Measurements from ENCODE around the gene PANK3.

Gene PANK3
- long read RNA-seq, full-length matches to known transcripts: 14 of 18 reads
- long read RNA-seq, partial matches to known transcripts: 0 of 18 reads
- long read RNA-seq, other reads (novel, unspliced or antisense): 4 of 18 reads

DNA sequence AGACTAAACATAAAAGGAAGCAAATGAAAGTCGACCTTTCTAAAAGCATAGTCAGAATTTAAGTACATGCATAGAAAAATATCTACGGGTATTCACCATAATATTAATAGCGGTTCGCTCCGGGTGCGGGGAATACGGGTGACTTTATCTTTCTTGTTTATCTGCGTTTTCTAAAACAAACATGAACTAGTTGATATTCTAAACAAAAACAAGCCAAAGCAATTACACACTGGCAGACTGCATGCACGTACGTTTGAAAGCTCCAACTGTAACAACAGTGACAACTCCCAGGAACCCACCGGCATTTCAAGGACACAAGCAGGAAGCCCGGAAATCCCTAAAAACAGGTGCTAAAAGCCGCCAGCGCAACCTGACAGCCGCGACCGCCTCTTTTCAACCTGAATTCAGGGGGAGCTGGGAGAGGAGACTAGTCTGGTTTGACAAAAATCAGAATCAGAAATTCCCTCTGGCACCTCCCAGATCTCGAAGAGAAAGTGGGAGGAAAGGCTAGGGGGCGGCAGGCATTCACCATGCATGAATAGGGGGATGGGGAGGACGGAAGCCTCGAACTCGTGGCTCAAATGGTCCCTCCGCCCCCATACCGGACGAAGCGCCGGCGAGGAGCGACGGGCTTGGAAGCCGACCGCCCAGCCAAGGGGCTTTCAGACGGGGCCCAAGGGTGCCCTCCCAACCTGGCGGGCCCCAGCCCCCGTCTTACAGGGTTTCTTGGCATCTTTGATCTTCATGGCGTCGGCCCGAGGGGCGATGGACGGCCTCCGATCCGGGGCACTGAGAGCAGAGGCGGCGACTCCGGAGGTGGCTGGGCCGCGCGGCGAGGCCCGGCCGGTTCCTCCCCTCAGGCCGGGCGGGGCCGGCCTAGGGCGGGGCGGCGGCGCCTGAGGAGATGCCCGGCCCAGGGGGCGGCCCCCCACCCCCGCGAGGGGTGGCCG is at the start of gene PANK3:
TSS of gene PANK3 (minus strand) at position 831 of the 950 bp plus-strand sequence. CDS start at position 746, 85 bp downstream.
- Histone ChIP-seq H3K27ac (replicated peaks) (peak within 1 kb of the TSS; percentile 92), H3K4me3 (replicated peaks; ENCODE audit: insufficient read depth, low read length) (peak within 1 kb of the TSS; percentile 93), H3K27me3 (ENCODE audit: insufficient read depth, poor library complexity, severe bottlenecking) (no peaks in the 10 kb centered on the region)
- TF ChIP-seq, protein P1, sequence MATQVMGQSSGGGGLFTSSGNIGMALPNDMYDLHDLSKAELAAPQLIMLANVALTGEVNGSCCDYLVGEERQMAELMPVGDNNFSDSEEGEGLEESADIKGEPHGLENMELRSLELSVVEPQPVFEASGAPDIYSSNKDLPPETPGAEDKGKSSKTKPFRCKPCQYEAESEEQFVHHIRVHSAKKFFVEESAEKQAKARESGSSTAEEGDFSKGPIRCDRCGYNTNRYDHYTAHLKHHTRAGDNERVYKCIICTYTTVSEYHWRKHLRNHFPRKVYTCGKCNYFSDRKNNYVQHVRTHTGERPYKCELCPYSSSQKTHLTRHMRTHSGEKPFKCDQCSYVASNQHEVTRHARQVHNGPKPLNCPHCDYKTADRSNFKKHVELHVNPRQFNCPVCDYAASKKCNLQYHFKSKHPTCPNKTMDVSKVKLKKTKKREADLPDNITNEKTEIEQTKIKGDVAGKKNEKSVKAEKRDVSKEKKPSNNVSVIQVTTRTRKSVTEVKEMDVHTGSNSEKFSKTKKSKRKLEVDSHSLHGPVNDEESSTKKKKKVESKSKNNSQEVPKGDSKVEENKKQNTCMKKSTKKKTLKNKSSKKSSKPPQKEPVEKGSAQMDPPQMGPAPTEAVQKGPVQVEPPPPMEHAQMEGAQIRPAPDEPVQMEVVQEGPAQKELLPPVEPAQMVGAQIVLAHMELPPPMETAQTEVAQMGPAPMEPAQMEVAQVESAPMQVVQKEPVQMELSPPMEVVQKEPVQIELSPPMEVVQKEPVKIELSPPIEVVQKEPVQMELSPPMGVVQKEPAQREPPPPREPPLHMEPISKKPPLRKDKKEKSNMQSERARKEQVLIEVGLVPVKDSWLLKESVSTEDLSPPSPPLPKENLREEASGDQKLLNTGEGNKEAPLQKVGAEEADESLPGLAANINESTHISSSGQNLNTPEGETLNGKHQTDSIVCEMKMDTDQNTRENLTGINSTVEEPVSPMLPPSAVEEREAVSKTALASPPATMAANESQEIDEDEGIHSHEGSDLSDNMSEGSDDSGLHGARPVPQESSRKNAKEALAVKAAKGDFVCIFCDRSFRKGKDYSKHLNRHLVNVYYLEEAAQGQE (IDR thresholded peaks at IDR 0.05; ENCODE audit: insufficient replicate concordance, low read depth): no peak
- TF ChIP-seq, protein P2, sequence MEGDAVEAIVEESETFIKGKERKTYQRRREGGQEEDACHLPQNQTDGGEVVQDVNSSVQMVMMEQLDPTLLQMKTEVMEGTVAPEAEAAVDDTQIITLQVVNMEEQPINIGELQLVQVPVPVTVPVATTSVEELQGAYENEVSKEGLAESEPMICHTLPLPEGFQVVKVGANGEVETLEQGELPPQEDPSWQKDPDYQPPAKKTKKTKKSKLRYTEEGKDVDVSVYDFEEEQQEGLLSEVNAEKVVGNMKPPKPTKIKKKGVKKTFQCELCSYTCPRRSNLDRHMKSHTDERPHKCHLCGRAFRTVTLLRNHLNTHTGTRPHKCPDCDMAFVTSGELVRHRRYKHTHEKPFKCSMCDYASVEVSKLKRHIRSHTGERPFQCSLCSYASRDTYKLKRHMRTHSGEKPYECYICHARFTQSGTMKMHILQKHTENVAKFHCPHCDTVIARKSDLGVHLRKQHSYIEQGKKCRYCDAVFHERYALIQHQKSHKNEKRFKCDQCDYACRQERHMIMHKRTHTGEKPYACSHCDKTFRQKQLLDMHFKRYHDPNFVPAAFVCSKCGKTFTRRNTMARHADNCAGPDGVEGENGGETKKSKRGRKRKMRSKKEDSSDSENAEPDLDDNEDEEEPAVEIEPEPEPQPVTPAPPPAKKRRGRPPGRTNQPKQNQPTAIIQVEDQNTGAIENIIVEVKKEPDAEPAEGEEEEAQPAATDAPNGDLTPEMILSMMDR (IDR thresholded peaks at IDR 0.05; ENCODE audit: insufficient read depth, low read length): no peak
- TF ChIP-seq POLR2AphosphoS5 (IDR thresholded peaks at IDR 0.05; ENCODE audit: low read depth) (no peak), SPI1 (IDR thresholded peaks at IDR 0.05; ENCODE audit: borderline replicate concordance, low read depth) (no peak), GABPA (IDR thresholded peaks at IDR 0.05; ENCODE audit: low read depth) (no peak)
- DNase-seq (ENCODE audit: low read depth in 1 of 2, low spot score in 1 of 2): no peak

DNA sequence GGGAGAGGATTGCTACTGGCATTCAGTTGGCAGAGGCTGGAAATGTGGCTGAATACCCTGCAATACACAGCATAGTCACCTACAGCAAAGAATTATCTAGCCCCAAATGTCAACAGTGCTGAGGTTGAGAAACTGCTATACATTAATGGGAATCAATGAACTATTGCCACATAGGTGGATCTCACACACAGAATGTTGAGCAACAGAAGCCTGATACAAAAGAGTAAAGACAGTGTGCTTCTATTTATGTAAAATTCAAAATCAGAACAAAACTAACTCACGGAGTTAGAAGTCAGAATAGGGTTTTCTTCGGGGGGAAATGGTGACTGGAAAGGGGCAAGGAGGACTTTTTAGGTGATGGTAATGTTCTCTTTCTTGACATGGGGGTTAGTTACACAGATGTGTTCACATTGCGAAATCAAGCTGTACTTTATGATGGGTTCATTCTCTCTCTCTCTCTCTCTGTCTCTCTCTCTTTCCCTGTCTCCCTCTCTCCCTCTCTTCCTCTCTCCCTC is 45.7 kb upstream of the PANK3 start:
- TF ChIP-seq GABPA (IDR thresholded peaks at IDR 0.05; ENCODE audit: low read depth): no peak
- TF ChIP-seq, protein P2 (IDR thresholded peaks at IDR 0.05; ENCODE audit: insufficient read depth, low read length): no peak
- TF ChIP-seq, protein P1 (IDR thresholded peaks at IDR 0.05; ENCODE audit: insufficient replicate concordance, low read depth): no peak
- TF ChIP-seq POLR2AphosphoS5 (IDR thresholded peaks at IDR 0.05; ENCODE audit: low read depth): no peak
- TF ChIP-seq SPI1 (IDR thresholded peaks at IDR 0.05; ENCODE audit: borderline replicate concordance, low read depth): no peak
- H3K27ac ChIP-seq (replicated peaks): no peak overlapping the region
- no peaks in the 10 kb centered on the region for H3K27me3 ChIP-seq (ENCODE audit: insufficient read depth, poor library complexity, severe bottlenecking)
- DNase-seq (ENCODE audit: low read depth in 1 of 2, low spot score in 1 of 2): no peak
- no peak overlapping the region for H3K4me3 ChIP-seq (replicated peaks; ENCODE audit: insufficient read depth, low read length)

DNA sequence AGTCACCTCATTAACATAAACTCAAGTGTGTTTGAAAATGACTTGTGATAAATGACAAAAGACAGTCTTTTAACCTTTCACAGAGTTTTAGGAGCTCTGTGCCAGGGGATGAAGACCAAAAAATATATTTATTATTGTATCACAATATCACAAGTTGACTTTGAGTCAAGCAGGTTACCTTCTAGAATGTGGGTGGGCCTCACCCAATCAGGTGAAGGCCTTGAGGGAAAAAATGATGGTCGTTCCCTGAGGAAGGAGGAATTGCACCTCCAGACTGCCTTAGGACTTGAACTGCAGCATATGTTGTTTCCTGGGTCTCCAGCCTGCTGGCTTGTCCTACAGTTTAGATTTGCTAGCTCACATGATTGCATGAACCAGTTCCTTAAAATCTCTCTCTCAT is 41.6 kb upstream of the PANK3 start:
- Histone ChIP-seq H3K27ac (replicated peaks) (no peak overlapping the region), H3K27me3 (ENCODE audit: insufficient read depth, poor library complexity, severe bottlenecking) (no peaks in the 10 kb centered on the region), H3K4me3 (replicated peaks; ENCODE audit: insufficient read depth, low read length) (no peak overlapping the region)
- no peak for DNase-seq (ENCODE audit: low read depth in 1 of 2, low spot score in 1 of 2)
- TF ChIP-seq SPI1 (IDR thresholded peaks at IDR 0.05; ENCODE audit: borderline replicate concordance, low read depth) (no peak), POLR2AphosphoS5 (IDR thresholded peaks at IDR 0.05; ENCODE audit: low read depth) (no peak), GABPA (IDR thresholded peaks at IDR 0.05; ENCODE audit: low read depth) (no peak)
- TF ChIP-seq, protein P1 (IDR thresholded peaks at IDR 0.05; ENCODE audit: insufficient replicate concordance, low read depth): no peak
- TF ChIP-seq, protein P2 (IDR thresholded peaks at IDR 0.05; ENCODE audit: insufficient read depth, low read length): no peak
